PC-3 (cell line): ENCODE measurements around the gene SOD1.

Experiments
- EZH2 ChIP-seq: fragments of 300-600 bp; sonication (generic); IDR thresholded peaks from one replicate; pipeline ENCODE4 v1.6.1; 2017; ENCODE audit warnings: antibody characterized with exemption, mild to moderate bottlenecking, low read length; ENCODE audit not compliant: unreplicated experiment
- TF ChIP-seq, protein P1 (sequence below): fragments of 300-600 bp; sonication (generic); conservative IDR thresholded peaks from 2 replicates; pipeline ENCODE4 v1.5.1; 2017; ENCODE audit warnings: antibody characterized with exemption, low read depth, mild to moderate bottlenecking, low read length

DNA sequence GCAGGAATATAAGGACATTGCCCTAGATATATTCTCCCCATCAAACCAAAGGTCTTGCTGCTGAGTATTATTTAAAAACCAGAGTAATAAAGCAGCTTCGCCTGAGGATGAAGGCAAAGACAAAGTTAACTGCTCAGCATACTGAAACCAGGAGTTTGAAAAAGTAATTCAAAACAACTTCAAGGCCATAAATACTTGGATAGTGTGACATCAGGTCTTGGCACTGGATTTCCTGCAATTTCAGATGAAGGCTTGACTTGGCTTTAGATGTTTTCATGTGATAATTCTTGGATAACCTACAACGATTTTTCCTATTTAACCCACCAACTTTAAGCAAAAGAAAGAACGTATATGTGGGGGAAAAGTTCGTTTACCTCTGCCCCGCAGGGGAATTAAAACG lies 10.6 kb downstream of the SOD1 start:
- TF ChIP-seq, protein P1, sequence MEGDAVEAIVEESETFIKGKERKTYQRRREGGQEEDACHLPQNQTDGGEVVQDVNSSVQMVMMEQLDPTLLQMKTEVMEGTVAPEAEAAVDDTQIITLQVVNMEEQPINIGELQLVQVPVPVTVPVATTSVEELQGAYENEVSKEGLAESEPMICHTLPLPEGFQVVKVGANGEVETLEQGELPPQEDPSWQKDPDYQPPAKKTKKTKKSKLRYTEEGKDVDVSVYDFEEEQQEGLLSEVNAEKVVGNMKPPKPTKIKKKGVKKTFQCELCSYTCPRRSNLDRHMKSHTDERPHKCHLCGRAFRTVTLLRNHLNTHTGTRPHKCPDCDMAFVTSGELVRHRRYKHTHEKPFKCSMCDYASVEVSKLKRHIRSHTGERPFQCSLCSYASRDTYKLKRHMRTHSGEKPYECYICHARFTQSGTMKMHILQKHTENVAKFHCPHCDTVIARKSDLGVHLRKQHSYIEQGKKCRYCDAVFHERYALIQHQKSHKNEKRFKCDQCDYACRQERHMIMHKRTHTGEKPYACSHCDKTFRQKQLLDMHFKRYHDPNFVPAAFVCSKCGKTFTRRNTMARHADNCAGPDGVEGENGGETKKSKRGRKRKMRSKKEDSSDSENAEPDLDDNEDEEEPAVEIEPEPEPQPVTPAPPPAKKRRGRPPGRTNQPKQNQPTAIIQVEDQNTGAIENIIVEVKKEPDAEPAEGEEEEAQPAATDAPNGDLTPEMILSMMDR = no peak
- no peak for TF ChIP-seq EZH2
